RCC 7860 (cell line): Measurements from ENCODE around the gene LY6G6D.

Experiments
- DNase-seq: peaks from one replicate; pipeline ENCODE4 v3.0.0-alpha.2; 2015; ENCODE audit warnings: low spot score
- FAIRE-seq: peaks from 2 replicates; lab custom pipeline; 2012; peaks lifted over from hg19 to GRCh38; lab: Jason Lieb, UNC

The LY6G6D gene, protein sequence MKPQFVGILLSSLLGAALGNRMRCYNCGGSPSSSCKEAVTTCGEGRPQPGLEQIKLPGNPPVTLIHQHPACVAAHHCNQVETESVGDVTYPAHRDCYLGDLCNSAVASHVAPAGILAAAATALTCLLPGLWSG

DNA sequence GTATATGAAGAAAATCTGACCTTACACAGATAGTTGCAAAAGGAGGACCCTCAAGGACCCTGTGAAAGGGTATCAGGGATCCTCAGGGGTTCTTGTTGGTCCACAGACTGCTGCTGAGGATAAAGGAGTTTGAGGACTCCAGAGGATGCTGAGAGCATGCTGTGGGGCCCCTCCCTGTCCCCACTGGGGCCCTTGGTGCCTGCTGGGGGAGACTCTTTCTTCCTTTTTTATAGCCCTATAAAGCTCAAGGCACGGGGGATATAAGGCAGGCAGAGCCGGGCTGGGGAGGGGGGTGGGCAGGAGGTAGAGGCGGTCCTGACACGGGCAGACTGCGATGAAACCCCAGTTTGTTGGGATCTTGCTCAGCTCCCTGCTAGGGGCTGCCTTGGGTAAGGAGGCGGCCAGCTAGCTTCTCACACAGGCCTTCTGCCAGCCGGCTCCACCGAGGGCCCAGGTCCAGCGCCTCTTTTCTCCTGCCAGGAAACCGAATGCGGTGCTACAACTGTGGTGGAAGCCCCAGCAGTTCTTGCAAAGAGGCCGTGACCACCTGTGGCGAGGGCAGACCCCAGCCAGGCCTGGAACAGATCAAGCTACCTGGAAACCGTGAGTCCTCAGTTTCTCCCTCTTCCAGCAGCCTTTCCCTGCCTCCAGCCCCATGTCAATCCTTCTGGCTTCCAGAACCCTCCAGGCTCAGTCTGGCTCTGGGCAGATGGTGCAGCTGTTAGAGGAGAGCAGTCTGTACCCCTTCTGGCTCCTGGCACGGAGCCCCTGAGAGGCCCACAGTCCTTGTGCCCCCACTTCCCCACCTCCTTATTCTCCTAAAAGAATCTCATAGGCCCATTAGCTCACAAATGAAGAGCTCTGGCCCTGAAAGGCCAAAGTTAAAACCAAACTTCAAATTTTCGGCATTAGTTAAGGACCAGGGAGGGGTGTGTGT, at the start of gene LY6G6D:
Gene LY6G6D (plus strand): TSS at position 327 of the 937 bp plus-strand sequence. CDS start 8 bp downstream, at position 335.
- DNase-seq (no peak), FAIRE-seq (no peak)

DNA sequence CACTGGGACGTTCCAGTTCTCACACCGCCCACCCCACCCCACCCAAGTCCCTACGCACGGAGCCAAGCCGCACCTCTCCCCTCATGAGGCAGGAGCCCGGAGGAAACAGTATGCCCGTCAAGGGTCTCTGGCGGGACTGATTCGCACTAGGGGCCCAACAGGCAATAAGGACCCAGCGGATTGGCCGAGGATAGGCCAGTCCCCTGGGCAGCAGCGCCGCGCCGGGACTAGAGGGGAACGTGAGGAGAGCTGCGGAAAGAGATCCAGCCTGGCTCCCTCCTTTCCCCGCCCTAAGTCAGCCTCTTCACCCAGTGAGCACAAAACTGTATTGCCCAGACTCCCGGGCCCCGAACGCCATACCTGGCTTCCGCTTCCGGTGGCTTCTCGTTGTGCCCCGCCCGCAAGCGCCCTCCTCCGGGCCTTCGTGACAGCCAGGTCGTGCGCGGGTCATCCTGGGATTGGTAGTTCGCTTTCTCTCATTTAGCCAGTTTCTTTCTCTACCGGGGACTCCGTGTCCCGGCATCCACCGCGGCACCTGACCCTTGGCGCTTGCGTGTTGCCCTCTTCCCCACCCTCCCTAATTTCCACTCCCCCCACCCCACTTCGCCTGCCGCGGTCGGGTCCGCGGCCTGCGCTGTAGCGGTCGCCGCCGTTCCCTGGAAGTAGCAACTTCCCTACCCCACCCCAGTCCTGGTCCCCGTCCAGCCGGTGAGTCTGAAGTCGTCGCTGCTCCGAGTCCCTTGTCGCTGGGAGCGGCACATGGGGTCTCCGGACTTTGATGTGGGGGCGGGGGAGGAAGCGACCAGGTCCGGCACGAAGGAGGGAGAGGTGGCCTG, 49.4 kb upstream of the LY6G6D start, which contains the start of gene CSNK2B:
Gene CSNK2B (plus strand): TSS at position 580 of the 836 bp plus-strand sequence. CDS start 752 bp downstream, outside the sequence.
- DNase-seq = peak; percentile 90
- FAIRE-seq = peak; percentile 52

DNA sequence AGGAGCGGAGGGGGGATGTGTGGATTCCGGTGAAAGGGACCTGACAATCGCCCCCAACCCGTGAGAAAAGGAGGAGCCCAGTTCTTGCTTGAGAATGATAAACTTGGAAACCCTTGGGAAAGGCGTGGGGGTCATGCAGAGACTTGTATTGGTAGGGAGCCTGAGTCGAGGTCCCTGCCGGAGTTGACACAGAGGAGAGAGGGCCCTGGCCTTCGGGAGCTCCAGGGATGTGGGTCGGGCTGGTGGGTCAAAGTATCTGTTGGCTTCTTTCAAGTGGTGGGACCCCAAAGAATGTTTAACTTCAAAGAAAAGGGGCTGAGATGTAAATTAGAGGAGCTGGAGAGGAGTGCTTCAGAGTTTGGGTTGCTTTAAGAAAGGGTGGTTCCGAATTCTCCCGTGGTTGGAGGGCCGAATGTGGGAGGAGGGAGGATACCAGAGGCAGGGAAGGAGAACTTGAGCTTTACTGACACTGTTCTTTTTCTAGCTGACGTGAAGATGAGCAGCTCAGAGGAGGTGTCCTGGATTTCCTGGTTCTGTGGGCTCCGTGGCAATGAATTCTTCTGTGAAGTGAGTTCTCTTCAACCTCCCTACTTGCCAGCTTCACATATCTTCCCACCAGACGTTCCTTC, 48.7 kb upstream of the LY6G6D start:
- DNase-seq (no peak), FAIRE-seq (no peak)

GRCh38 chr6:31669676-31670075, 45.5 kb upstream of the LY6G6D start, which contains the start of gene LY6G5B:
Gene LY6G5B (plus strand): TSS chr6:31669976. CDS start chr6:31670951, 975 bp downstream.
- no peak for DNase-seq

GRCh38 chr6:31676322-31676903, 38.7 kb upstream of the LY6G6D start:
- FAIRE-seq = no peak
- DNase-seq = no peak

More at GRCh38 chr6:31669676-31670075, 45.5 kb upstream of the LY6G6D start, which contains the start of gene LY6G5B:
- no peak for FAIRE-seq

GRCh38 chr6:31676904-31677303, 38.2 kb upstream of the LY6G6D start:
- FAIRE-seq = no peak

GRCh38 chr6:31677955-31678354, 37.2 kb upstream of the LY6G6D start:
- no peak for DNase-seq

More at GRCh38 chr6:31676904-31677303, 38.2 kb upstream of the LY6G6D start:
- no peak for DNase-seq

GRCh38 chr6:31680226-31681134, 34.7 kb upstream of the LY6G6D start, which contains the start of gene LY6G5C:
Gene LY6G5C (minus strand): TSS chr6:31681067. CDS start chr6:31680373, 694 bp downstream.
- peak; percentile 67 for DNase-seq
- no peak for FAIRE-seq

More at GRCh38 chr6:31677955-31678354, 37.2 kb upstream of the LY6G6D start:
- no peak for FAIRE-seq

DNA sequence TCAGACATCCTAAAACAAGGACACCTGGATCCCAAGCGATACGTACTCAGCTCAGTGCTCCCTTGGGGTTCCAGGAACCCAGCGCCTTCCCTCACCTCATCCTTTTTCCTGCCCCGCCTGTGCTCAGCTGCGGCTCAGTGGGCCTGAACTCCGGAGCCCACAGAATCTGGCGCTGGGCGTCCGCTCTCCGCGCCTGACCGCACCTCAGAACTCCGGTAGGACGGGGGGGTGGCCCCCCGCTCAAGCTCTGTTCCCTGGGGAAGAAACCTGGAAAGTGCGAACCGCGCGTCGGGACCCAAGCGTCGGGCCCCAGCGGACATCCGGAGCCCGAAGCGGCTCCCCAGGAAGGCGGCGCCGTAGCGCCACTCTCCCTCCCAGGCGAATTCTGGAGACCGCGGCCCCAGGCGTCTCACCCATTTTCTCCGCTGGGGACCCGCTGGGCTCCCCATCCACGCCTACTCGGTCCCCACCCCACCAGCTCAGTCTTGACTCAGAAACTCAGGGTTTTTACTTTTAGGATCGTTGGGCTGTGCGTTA, 33.9 kb upstream of the LY6G6D start:
- no peak for FAIRE-seq
- DNase-seq = no peak

DNA sequence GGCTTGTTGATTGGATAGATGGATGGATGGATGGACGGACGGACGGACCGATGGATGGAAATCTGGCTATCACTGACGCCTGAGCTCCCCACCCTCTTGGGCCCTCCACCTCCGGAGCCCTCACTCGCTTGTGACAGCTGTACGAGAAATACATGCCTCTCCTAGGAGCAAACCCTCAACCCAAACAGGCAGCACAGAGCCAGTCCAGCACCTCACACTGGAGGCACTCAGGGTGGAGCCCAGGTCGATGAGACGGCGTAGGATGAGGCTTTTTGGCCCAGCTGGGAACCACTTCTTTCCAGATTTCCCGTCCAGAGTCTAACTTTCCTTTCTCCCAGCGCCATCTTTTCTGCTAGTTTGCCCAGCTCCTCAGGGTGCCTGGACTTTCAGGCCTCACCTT, 31.6 kb upstream of the LY6G6D start:
- FAIRE-seq (no peak), DNase-seq (no peak)

- DNase-seq (no peak), FAIRE-seq (no peak)
Measured at GRCh38 chr6:31686483-31686882, 28.7 kb upstream of the LY6G6D start.

- DNase-seq (no peak), FAIRE-seq (no peak)
Measured at GRCh38 chr6:31687321-31687720, 27.8 kb upstream of the LY6G6D start.

- DNase-seq (no peak), FAIRE-seq (no peak)
Measured at GRCh38 chr6:31687860-31688693, 27.1 kb upstream of the LY6G6D start.

GRCh38 chr6:31689249-31690110, 25.7 kb upstream of the LY6G6D start:
- DNase-seq (no peak), FAIRE-seq (no peak)

DNA sequence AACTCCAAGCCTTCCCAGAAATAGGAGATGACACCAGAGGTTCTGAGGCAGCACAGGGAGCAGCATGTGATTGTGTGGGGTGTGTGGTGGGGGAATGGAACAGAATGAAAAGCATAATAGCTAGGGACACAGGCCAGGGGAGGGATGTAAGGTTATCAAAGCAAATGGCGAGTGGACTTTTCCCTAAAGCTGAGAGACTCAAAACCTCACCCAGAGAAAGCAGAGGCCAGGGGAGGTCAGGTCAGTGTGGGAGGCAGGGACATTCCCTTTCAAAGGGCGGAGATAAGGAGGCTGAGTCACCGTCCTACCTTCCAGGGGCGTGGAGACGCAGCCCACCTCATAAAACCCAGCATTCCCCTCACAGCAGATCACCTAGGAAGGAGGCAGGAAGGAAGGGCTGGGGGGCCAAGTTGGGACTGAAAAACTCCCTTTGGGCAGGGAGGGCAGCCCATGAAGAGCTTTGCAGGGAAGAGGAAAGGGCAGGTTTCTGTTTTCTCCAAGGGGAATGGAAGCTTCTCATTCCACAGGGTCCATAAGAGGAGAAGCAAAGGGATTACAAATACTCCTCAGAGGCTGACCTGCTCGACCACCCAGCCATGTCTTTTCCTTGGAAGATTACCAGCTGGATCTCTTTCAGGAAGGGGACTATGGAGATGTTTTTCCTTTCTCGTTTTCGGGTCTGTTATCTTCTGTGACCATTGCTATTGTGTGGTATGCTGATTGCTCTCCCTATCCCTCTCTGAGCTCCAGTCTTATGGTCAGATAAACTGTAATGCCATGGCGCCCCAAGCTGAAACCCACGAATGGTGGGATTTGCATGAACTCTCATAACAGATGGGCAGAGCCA, 24.7 kb upstream of the LY6G6D start:
- no peak for FAIRE-seq

GRCh38 chr6:31691078-31691463, 24.1 kb upstream of the LY6G6D start:
- DNase-seq (no peak), FAIRE-seq (no peak)

More for the DNA sequence above, 24.7 kb upstream of the LY6G6D start:
- no peak for DNase-seq
